Measurements from ENCODE around the gene DSCAM. TPM values are rescaled to one million over a fixed set of nuclear protein-coding genes. Genes with fewer than 3 reads are reported as not detected.

The DSCAM gene
- total RNA-seq, 1 experiment from 2014 or later = not detected

DNA sequence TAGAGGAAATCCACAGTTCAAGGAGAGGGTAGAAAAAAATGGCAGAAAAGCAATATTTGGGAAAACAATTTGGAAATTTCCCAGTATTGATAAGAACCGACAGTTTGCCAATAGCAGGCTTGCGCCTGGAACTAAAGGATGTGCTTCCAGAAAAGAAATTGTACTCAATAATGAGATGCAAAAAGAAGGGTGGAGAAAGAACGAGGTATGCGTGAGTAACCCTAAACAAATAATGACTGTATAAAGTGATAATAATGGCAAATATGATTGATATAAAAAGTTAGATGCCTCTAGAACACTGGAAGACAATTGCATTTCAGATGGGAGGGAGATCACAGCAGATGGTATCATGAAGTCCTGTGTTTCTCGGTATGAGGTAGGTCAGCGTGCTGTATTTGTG, 458.9 kb downstream of the DSCAM start:
- DNase-seq (ENCODE audit: low spot score) = no peak

DNA sequence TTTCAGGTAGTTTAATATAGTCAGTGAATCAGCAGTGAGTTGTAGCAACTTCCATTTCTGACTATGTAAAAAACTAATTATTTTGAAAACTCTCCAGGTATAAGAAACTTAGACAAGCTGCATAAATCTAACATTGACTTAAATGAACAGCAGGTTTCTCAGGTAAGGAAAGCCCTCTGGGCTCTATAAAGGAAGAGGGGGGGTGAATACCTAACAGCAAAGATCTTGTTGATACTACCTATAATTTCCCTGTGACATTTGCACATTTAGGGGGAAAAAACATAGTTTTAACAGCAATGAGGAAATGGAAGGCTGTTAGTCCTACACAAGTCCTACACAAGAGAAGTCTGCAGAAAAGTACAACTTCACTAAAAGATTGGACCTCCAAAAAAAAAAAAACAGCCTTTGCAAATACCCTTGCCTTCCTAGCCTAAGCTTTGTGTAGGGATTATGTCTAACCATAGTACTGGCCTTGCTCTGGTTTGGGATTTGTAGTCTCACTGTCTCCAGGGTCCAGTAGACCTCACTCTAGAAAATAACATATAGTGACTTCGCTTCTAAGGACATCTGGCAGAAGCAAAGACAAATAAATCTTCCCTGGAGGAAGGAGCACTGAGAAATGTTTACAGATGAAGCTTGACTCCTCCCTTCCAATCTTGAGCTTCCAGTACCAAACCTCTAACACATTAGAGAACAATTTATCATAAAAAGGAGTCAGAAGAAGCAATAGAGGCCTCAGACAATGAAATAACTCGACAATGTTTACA, 459.8 kb downstream of the DSCAM start:
- no peak for DNase-seq (ENCODE audit: low spot score)

DNA sequence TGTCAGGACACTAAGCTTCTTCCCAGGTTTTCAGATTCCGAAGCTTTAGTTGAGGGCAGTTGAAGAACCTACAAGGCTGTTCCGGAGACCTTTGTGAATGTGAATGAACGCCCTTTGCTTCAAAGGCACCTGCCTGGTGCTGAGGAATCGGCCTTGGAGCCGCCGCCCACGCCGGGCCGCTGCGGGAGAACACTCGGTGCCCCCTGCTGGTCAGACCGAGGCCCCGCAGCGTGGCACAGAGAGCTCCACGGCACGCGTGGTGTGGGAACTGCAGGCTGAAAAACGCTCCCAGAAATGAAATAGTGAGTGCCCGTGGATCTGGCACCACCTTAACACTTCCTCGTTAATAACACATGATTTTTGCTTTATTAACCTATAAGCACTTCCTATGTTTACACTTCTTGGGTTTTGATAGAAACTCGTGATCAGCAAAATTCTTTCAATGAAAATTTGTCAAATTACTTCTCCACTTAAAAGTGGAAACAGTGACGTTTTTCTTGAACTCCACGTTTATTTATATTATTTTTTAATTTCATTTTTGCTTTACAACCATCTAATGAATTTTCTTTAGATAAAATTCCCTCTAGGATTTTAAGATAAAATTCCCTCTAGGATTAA, 460.6 kb downstream of the DSCAM start:
- DNase-seq (ENCODE audit: low spot score) = peak; percentile 57

DNA sequence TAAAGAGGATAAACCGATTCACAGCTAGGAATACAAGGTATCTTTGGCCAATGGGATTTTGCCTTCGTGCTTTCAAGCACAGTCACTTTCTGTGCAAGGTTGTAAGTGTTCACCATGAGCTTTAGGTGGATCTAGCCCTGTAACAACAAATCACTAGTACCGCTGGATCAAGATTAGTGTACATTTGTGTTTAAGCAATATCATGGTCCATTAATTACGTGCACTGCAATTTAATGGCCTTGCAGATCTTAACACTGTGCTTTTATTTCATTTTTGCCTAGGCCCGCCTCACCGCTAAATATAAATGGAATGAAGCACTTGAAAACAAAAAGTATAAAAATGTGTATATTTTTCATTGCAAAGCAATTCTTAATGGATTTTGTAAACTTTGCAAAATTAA, 461.1 kb downstream of the DSCAM start:
- no peak for DNase-seq (ENCODE audit: low spot score)

DNA sequence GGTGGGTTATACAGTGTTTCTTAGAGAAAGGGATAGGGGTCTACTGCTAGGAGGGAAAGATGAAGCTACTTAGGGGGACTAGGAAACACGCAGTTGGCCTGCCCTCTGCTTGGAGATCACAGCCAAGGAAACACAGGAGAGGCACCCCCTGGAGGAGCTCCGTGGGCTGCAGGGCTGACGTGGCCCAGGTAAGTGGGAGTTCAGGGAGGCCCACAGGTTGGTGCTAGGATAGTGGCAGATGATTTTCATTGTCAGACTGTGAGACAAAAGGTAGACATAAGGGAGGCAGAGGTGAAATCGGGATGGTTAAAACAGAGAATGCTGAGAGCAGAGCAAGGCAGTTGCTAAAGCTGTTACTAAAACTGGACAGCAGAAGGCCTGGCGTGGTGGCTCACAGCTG, 463.0 kb downstream of the DSCAM start:
- DNase-seq (ENCODE audit: low spot score) = no peak

GRCh38 chr21:40381111-40381510, 465.8 kb downstream of the DSCAM start:
- DNase-seq (ENCODE audit: low spot score) = no peak

GRCh38 chr21:40379881-40380810, 466.8 kb downstream of the DSCAM start:
- DNase-seq (ENCODE audit: low spot score) = no peak

DNA sequence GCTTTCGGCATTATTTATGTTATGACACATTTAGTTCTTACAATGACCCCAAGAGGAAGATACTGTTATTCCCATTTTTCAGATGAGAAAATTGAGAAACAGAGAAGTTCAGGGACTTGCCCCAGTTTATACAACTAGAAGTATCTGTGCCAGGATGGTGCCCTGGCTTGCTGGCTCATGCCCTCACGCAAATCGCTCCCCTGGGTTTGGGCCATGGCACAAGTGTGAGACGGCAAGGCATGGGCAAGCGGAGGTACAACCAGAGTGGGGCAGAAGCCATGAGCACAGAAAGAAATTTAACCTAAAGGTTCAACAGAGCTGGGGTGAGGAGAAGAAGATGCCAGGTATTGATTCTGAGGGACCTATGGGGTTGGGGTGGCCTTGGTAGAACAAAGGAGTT, 469.8 kb downstream of the DSCAM start:
- no peak for DNase-seq (ENCODE audit: low spot score)

- no peak for DNase-seq (ENCODE audit: low spot score)
These were observed 473.2 kb downstream of the DSCAM start for GRCh38 chr21:40373761-40374160.

DNA sequence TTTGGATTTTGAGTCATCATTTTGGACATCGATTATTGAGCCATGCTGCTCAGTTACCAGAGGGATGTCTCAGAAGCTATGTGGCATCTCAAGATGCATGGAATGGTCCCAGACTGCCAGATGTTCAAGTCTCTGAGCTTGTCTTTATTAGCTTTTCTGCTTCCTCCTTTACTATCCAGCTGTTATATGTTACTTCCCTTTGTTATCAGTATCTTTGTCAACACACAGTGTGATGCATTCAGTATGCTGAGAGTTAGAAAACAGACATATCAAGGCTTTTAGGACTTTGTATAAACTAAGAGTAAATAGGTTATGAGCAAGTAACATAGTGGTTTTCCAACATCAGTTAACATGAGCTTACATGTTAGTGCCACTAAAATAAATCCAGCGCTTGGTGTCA, 474.5 kb downstream of the DSCAM start:
- no peak for DNase-seq (ENCODE audit: low spot score)

- DNase-seq (ENCODE audit: low spot score) = no peak
These were observed 475.6 kb downstream of the DSCAM start for GRCh38 chr21:40371329-40371728.

- DNase-seq (ENCODE audit: low spot score) = no peak
These were observed 490.3 kb downstream of the DSCAM start for GRCh38 chr21:40356644-40357043.

DNA sequence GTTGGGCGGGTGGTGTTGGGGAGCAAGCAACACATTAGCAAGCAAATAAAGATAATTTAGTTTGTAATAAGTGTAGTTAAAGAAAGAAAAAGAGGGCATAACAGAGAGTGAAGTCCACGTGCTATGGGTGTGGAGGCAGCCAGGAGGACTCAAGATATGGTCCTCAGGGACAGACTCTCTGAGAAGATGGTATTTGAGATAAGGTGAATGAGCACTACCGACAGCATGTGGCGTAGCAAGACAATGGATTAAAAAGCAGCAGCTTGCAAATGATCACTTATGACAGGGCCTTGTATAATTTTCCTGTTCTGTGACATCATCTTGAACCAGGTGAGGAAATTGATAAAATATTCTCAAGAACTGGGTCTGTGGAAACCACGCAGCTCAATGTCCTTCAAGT, 491.9 kb downstream of the DSCAM start:
- no peak for DNase-seq (ENCODE audit: low spot score)

- DNase-seq (ENCODE audit: low spot score) = no peak
These were observed 496.0 kb downstream of the DSCAM start for GRCh38 chr21:40351006-40351405.

GRCh38 chr21:40349591-40349990, 497.4 kb downstream of the DSCAM start:
- no peak for DNase-seq (ENCODE audit: low spot score)

DNA sequence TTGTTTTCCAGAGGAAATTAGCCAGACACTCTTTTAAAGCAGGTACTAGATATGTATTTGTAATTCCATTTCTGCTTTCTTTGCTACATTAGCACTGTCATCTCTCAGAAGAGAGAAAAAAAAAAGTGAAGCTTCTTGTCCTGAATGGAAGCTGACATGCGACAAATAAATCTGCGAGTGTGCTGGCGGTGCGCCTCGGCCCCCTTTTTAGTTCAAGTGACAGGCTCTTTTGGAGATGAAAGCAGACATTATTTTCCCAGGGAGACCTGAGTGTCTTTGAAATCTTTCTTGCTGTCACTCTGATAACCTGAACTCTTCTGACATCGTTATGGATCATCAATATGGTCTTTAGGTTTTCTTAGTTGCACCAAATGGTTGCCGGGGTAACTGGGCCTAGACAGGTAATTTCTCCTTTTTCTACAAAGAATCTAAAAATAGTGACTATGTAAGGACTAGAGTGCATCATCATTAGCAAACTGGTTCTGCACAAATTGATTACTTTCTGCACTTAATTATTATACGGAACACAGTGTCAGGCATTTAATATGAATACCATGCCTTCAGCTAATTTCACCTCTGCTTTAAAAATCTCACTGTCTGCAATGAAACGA, 501.1 kb downstream of the DSCAM start:
- DNase-seq (ENCODE audit: low spot score) = no peak

GRCh38 chr21:40340357-40340756, 506.6 kb downstream of the DSCAM start:
- DNase-seq (ENCODE audit: low spot score) = no peak

DNA sequence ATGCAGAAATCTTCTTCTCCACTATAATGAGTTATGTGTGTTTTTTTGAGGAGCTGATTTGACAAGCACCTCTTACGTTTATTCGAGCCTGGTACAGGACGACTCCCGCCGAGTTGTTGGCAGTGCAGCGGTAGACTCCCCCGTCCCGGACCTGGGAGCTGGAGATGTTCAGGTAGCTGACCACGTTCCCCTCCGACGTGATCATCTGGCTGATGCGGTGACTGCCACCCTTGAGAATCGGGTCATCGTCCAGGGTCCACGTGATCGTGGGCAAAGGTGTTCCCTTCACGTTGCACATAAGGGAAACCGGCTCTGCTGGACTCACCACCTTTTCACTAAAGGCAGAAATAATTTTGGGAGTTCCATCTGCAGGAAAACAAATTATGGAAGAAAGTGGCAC, 507.9 kb downstream of the DSCAM start:
- no peak for DNase-seq (ENCODE audit: low spot score)

- no peak for DNase-seq (ENCODE audit: low spot score)
These were observed 509.0 kb downstream of the DSCAM start for GRCh38 chr21:40337981-40338380.

- DNase-seq (ENCODE audit: low spot score) = no peak
These were observed 511.3 kb downstream of the DSCAM start for GRCh38 chr21:40335704-40336103.

GRCh38 chr21:40334159-40334558, 512.8 kb downstream of the DSCAM start:
- no peak for DNase-seq (ENCODE audit: low spot score)

DNA sequence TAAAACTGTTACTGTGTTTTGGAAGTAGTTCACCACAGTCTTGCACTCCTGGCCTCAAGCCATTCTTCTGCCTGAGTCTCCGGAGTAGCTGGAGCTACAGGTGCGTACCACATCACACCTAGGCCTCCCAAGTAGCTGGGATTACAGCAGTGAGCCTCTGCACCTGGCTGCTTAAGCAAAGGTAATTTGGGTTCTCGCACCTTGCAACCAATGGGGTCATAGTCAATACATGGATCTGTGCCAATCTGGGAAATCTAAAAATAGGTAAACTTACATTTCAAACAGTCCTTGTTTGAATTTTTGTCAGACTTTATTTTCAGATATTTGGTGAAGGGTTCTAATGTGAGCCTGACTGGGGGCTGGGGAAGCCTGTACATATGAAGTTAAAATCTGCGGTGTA, 513.2 kb downstream of the DSCAM start:
- no peak for DNase-seq (ENCODE audit: low spot score)
